Measurements from ENCODE around the gene UBL4B.
A peak's percentile ranks its signal among the peaks of the same experiment; 100 is the strongest.

UBL4B gene

DNA sequence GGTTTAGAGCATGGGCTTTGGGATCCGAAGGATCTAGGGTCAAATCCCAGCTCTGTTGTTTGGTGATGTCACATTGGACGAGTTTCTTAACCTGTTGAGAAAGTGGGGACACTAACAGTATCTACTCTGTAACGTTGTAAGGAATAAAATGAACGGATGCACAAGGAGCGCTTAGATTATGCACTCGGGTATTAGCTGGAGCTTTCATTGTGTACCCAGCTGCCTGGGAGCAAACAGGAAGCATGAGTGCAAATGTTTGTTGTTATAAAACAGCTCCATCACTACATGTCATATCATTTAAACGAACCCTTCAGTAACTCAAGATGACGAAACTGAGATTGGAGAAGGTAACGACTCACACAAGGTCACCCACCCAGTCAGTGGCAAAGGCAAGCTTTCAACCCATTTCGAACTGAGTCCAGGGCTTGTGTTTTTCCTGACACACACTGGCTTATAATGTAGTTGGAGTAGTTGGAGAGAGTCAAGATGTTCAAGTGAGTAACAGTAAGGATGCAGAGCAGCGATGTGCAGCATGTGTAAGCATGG is 21.9 kb downstream of the UBL4B start:
- H3K4me1 ChIP-seq (ENCODE audit: control insufficient read depth, low read depth, low read length): peaks cover 2% of the 10 kb centered on the region
- WGBS (ENCODE audit: extremely low coverage, insufficient coverage, low lambda C conversion rate): no CpG with 5 or more reads among the region's 11 CpGs

GRCh38 chr1:110135246-110135645 is 23.0 kb downstream of the UBL4B start:
- Histone ChIP-seq H3K56ac (ENCODE audit: low read length) (no peak overlapping the region), H3K4ac (ENCODE audit: low read depth, low read length) (no peak overlapping the region), H3K36me3 (ENCODE audit: control insufficient read depth, insufficient read depth, low read length) (no peaks in the 10 kb centered on the region), H2AK5ac (ENCODE audit: low read length) (no peak overlapping the region), H3K27ac (ENCODE audit: low read depth, low read length) (no peak overlapping the region), H3K4me1 (ENCODE audit: control insufficient read depth, low read depth, low read length) (peaks cover 2% of the 10 kb centered on the region), H3K4me2 (ENCODE audit: low read length) (no peak overlapping the region), H3K27me3 (ENCODE audit: insufficient read depth, low read length, poor library complexity) (no peaks in the 10 kb centered on the region), H3K23ac (ENCODE audit: low read length) (no peak overlapping the region), H2BK5ac (ENCODE audit: low read length) (no peak overlapping the region), H3K79me2 (ENCODE audit: control insufficient read depth, insufficient read depth, low read length) (no peaks in the 10 kb centered on the region), H2BK15ac (replicated peaks; ENCODE audit: low read depth) (no peak overlapping the region), H4K5ac (ENCODE audit: low read length) (no peak overlapping the region), H3K18ac (ENCODE audit: low read length) (no peak overlapping the region), H3K4me3 (ENCODE audit: low read length) (no peak overlapping the region), H3K9ac (ENCODE audit: low read length) (no peak overlapping the region), H2BK120ac (ENCODE audit: low read depth, low read length) (no peak overlapping the region), H4K8ac (ENCODE audit: low read depth, low read length) (no peak overlapping the region), H3K79me1 (ENCODE audit: low read length) (no peaks in the 10 kb centered on the region)
- DNase-seq: peak; percentile 45
- no CpG with 5 or more reads among the region's 4 CpGs for WGBS (ENCODE audit: extremely low coverage, insufficient coverage, low lambda C conversion rate)

More for the DNA sequence above, 21.9 kb downstream of the UBL4B start:
- Histone ChIP-seq H3K23ac (ENCODE audit: low read length) (no peak overlapping the region), H3K36me3 (ENCODE audit: control insufficient read depth, insufficient read depth, low read length) (no peaks in the 10 kb centered on the region), H4K5ac (ENCODE audit: low read length) (no peak overlapping the region), H2BK120ac (ENCODE audit: low read depth, low read length) (no peak overlapping the region), H2BK5ac (ENCODE audit: low read length) (no peak overlapping the region), H3K27me3 (ENCODE audit: insufficient read depth, low read length, poor library complexity) (no peaks in the 10 kb centered on the region), H3K4me2 (ENCODE audit: low read length) (no peak overlapping the region), H3K79me2 (ENCODE audit: control insufficient read depth, insufficient read depth, low read length) (no peaks in the 10 kb centered on the region), H3K56ac (ENCODE audit: low read length) (no peak overlapping the region), H3K79me1 (ENCODE audit: low read length) (no peaks in the 10 kb centered on the region), H2BK15ac (replicated peaks; ENCODE audit: low read depth) (no peak overlapping the region), H2AK5ac (ENCODE audit: low read length) (no peak overlapping the region), H3K18ac (ENCODE audit: low read length) (no peak overlapping the region), H3K9ac (ENCODE audit: low read length) (no peak overlapping the region), H3K4me3 (ENCODE audit: low read length) (no peak overlapping the region), H3K4ac (ENCODE audit: low read depth, low read length) (no peak overlapping the region), H3K27ac (ENCODE audit: low read depth, low read length) (no peak overlapping the region), H4K8ac (ENCODE audit: low read depth, low read length) (no peak overlapping the region)
- no peak for DNase-seq

- Histone ChIP-seq H2BK120ac (ENCODE audit: low read depth, low read length) (no peak overlapping the region), H3K4me2 (ENCODE audit: low read length) (no peak overlapping the region), H3K4me3 (ENCODE audit: low read length) (no peak overlapping the region)
Measured at GRCh38 chr1:110135666-110136065, 23.4 kb downstream of the UBL4B start.

GRCh38 chr1:110136911-110137310 is 24.7 kb downstream of the UBL4B start:
- Histone ChIP-seq H4K5ac (ENCODE audit: low read length) (no peak overlapping the region), H3K18ac (ENCODE audit: low read length) (no peak overlapping the region), H3K9ac (ENCODE audit: low read length) (no peak overlapping the region), H3K4me2 (ENCODE audit: low read length) (no peak overlapping the region), H2BK5ac (ENCODE audit: low read length) (no peak overlapping the region), H2AK5ac (ENCODE audit: low read length) (no peak overlapping the region), H3K79me1 (ENCODE audit: low read length) (no peaks in the 10 kb centered on the region), H2BK120ac (ENCODE audit: low read depth, low read length) (no peak overlapping the region), H3K56ac (ENCODE audit: low read length) (no peak overlapping the region), H4K8ac (ENCODE audit: low read depth, low read length) (no peak overlapping the region), H3K79me2 (ENCODE audit: control insufficient read depth, insufficient read depth, low read length) (no peaks in the 10 kb centered on the region), H3K4ac (ENCODE audit: low read depth, low read length) (no peak overlapping the region), H2BK15ac (replicated peaks; ENCODE audit: low read depth) (no peak overlapping the region), H3K36me3 (ENCODE audit: control insufficient read depth, insufficient read depth, low read length) (no peaks in the 10 kb centered on the region), H3K27me3 (ENCODE audit: insufficient read depth, low read length, poor library complexity) (no peaks in the 10 kb centered on the region), H3K23ac (ENCODE audit: low read length) (no peak overlapping the region), H3K4me1 (ENCODE audit: control insufficient read depth, low read depth, low read length) (peaks cover 2% of the 10 kb centered on the region), H3K27ac (ENCODE audit: low read depth, low read length) (no peak overlapping the region), H3K4me3 (ENCODE audit: low read length) (no peak overlapping the region)
- WGBS (ENCODE audit: extremely low coverage, insufficient coverage, low lambda C conversion rate): no CpG with 5 or more reads among the region's 7 CpGs
- peak; percentile 63 for DNase-seq

More at GRCh38 chr1:110135666-110136065, 23.4 kb downstream of the UBL4B start:
- Histone ChIP-seq H3K18ac (ENCODE audit: low read length) (no peak overlapping the region), H2BK5ac (ENCODE audit: low read length) (no peak overlapping the region), H4K8ac (ENCODE audit: low read depth, low read length) (no peak overlapping the region), H3K36me3 (ENCODE audit: control insufficient read depth, insufficient read depth, low read length) (no peaks in the 10 kb centered on the region), H3K79me1 (ENCODE audit: low read length) (no peaks in the 10 kb centered on the region), H3K9ac (ENCODE audit: low read length) (no peak overlapping the region), H3K27me3 (ENCODE audit: insufficient read depth, low read length, poor library complexity) (no peaks in the 10 kb centered on the region), H4K5ac (ENCODE audit: low read length) (no peak overlapping the region), H3K79me2 (ENCODE audit: control insufficient read depth, insufficient read depth, low read length) (no peaks in the 10 kb centered on the region), H3K27ac (ENCODE audit: low read depth, low read length) (no peak overlapping the region), H2AK5ac (ENCODE audit: low read length) (no peak overlapping the region), H3K56ac (ENCODE audit: low read length) (no peak overlapping the region), H3K4me1 (ENCODE audit: control insufficient read depth, low read depth, low read length) (peaks cover 2% of the 10 kb centered on the region), H3K4ac (ENCODE audit: low read depth, low read length) (no peak overlapping the region), H3K23ac (ENCODE audit: low read length) (no peak overlapping the region), H2BK15ac (replicated peaks; ENCODE audit: low read depth) (no peak overlapping the region)
- no CpG with 5 or more reads among the region's 10 CpGs for WGBS (ENCODE audit: extremely low coverage, insufficient coverage, low lambda C conversion rate)
- DNase-seq: no peak

GRCh38 chr1:110138956-110139355 is 26.7 kb downstream of the UBL4B start:
- H2AK5ac ChIP-seq (ENCODE audit: low read length): no peak overlapping the region
- WGBS (ENCODE audit: extremely low coverage, insufficient coverage, low lambda C conversion rate): no CpG with 5 or more reads among the region's 3 CpGs

GRCh38 chr1:110144366-110144765 is 32.1 kb downstream of the UBL4B start:
- Histone ChIP-seq H3K27ac (ENCODE audit: low read depth, low read length) (no peak overlapping the region), H3K36me3 (ENCODE audit: control insufficient read depth, insufficient read depth, low read length) (no peaks in the 10 kb centered on the region), H2BK120ac (ENCODE audit: low read depth, low read length) (no peak overlapping the region), H3K4me2 (ENCODE audit: low read length) (no peak overlapping the region), H3K9ac (ENCODE audit: low read length) (no peak overlapping the region), H4K8ac (ENCODE audit: low read depth, low read length) (no peak overlapping the region), H3K79me2 (ENCODE audit: control insufficient read depth, insufficient read depth, low read length) (no peaks in the 10 kb centered on the region), H3K23ac (ENCODE audit: low read length) (no peak overlapping the region), H3K4me3 (ENCODE audit: low read length) (no peak overlapping the region), H3K4me1 (ENCODE audit: control insufficient read depth, low read depth, low read length) (no peaks in the 10 kb centered on the region), H3K4ac (ENCODE audit: low read depth, low read length) (no peak overlapping the region), H2BK5ac (ENCODE audit: low read length) (no peak overlapping the region), H3K18ac (ENCODE audit: low read length) (no peak overlapping the region), H3K56ac (ENCODE audit: low read length) (no peak overlapping the region), H3K79me1 (ENCODE audit: low read length) (no peaks in the 10 kb centered on the region), H3K27me3 (ENCODE audit: insufficient read depth, low read length, poor library complexity) (peaks cover 9% of the 10 kb centered on the region), H2AK5ac (ENCODE audit: low read length) (no peak overlapping the region), H4K5ac (ENCODE audit: low read length) (no peak overlapping the region), H2BK15ac (replicated peaks; ENCODE audit: low read depth) (no peak overlapping the region)
- DNase-seq: no peak
- WGBS (ENCODE audit: extremely low coverage, insufficient coverage, low lambda C conversion rate): no CpG with 5 or more reads among the region's 3 CpGs

More at GRCh38 chr1:110138956-110139355, 26.7 kb downstream of the UBL4B start:
- Histone ChIP-seq H3K4me1 (ENCODE audit: control insufficient read depth, low read depth, low read length) (peaks cover 2% of the 10 kb centered on the region), H3K27me3 (ENCODE audit: insufficient read depth, low read length, poor library complexity) (no peaks in the 10 kb centered on the region), H3K18ac (ENCODE audit: low read length) (no peak overlapping the region), H3K4me2 (ENCODE audit: low read length) (no peak overlapping the region), H3K56ac (ENCODE audit: low read length) (no peak overlapping the region), H4K5ac (ENCODE audit: low read length) (no peak overlapping the region), H3K9ac (ENCODE audit: low read length) (no peak overlapping the region), H2BK5ac (ENCODE audit: low read length) (no peak overlapping the region), H3K79me1 (ENCODE audit: low read length) (no peaks in the 10 kb centered on the region), H3K4ac (ENCODE audit: low read depth, low read length) (no peak overlapping the region), H3K4me3 (ENCODE audit: low read length) (no peak overlapping the region), H3K79me2 (ENCODE audit: control insufficient read depth, insufficient read depth, low read length) (no peaks in the 10 kb centered on the region), H3K27ac (ENCODE audit: low read depth, low read length) (no peak overlapping the region), H3K23ac (ENCODE audit: low read length) (no peak overlapping the region), H3K36me3 (ENCODE audit: control insufficient read depth, insufficient read depth, low read length) (no peaks in the 10 kb centered on the region), H2BK120ac (ENCODE audit: low read depth, low read length) (no peak overlapping the region), H4K8ac (ENCODE audit: low read depth, low read length) (no peak overlapping the region), H2BK15ac (replicated peaks; ENCODE audit: low read depth) (no peak overlapping the region)
- no peak for DNase-seq
